Ishikawa (cell line): Measurements from ENCODE around the gene CDCP2.

Source experiments
- CEBPB ChIP-seq: IDR thresholded peaks from 2 replicates; pipeline ENCODE4 v1.6.1; 2012
- MAX ChIP-seq: IDR thresholded peaks from 2 replicates; pipeline ENCODE4 v1.6.1; 2012
- NFIC ChIP-seq: IDR thresholded peaks from 2 replicates; pipeline ENCODE4 v1.6.1; 2012
- RAD21 ChIP-seq: IDR thresholded peaks from 2 replicates; pipeline ENCODE4 v1.6.1; 2012; ENCODE audit warnings: low read depth
- TAF1 ChIP-seq: IDR thresholded peaks from 2 replicates; pipeline ENCODE4 v1.6.1; 2012; ENCODE audit warnings: low read depth, mild to moderate bottlenecking
- ZBTB7A ChIP-seq: IDR thresholded peaks from 2 replicates; pipeline ENCODE4 v1.6.1; 2012; ENCODE audit warnings: low read depth

GRCh38 chr1:54158071-54158470 is 5.3 kb upstream of the CDCP2 start:
- TF ChIP-seq MAX (no peak; the same call in 1 of the 2 replicates), NFIC (peak; percentile 87), CEBPB (no peak), TAF1 (no peak), RAD21 (no peak), ZBTB7A (peak; percentile 64; the same call in 1 of the 2 replicates)
